Measurements from ENCODE around the gene LIN7A.

GRCh38 chr12:80756875-80757274 lies 180.9 kb downstream of the LIN7A start:
- TF ChIP-seq POLR2A (IDR thresholded peaks at IDR 0.05; ENCODE audit: low read depth, low read length) (no peak), POLR2AphosphoS5 (IDR thresholded peaks at IDR 0.05; ENCODE audit: low read depth, low read length) (no peak), SPI1 (IDR thresholded peaks at IDR 0.05; ENCODE audit: low read depth, low read length) (no peak), TAF1 (IDR thresholded peaks at IDR 0.05; ENCODE audit: low read depth, low read length) (no peak), POU2F2 (IDR thresholded peaks at IDR 0.05; ENCODE audit: low read depth, low read length) (no peak), PAX5 (IDR thresholded peaks at IDR 0.05; ENCODE audit: insufficient read depth, low read length, severe bottlenecking) (no peak)

Measured in GM12891 (cell line).